Activated CD4-positive, alpha-beta T cell treated with anti-CD3 and anti-CD28 coated beads for 48 hours (primary cell): Measurements from ENCODE around the gene PNLIPRP3.
A peak's percentile ranks its signal among the peaks of the same experiment; 100 is the strongest.

ENCODE experiments used
- DNase-seq: peaks from one replicate; pipeline ENCODE4 v3.0.0-alpha.2; 2020

The PNLIPRP3 gene

GRCh38 chr10:116521424-116522290 lies 94.0 kb downstream of the PNLIPRP3 start:
- peak; percentile 42 for DNase-seq

- DNase-seq = no peak
Measured at GRCh38 chr10:116522803-116523381, 95.2 kb downstream of the PNLIPRP3 start.

- DNase-seq = no peak
Measured at GRCh38 chr10:116524736-116525135, 97.1 kb downstream of the PNLIPRP3 start.

GRCh38 chr10:116526219-116526618 lies 98.6 kb downstream of the PNLIPRP3 start:
- no peak for DNase-seq
